Subcutaneous adipose tissue (tissue), 4 donors: ENCODE measurements around the gene CCDC89. TPM values are rescaled to one million over a fixed set of nuclear protein-coding genes. Genes with fewer than 3 reads are reported as not detected.

Source experiments
- CTCF ChIP-seq: fragments of 450-650 bp; IDR thresholded peaks from one replicate; pipeline ENCODE4 v1.5.1; 2016; ENCODE audit warnings: low read depth, mild to moderate bottlenecking, control low read depth, antibody characterized with exemption, moderate library complexity
- total RNA-seq, 4 donors: library from RNA; depleted of rRNA; stranded (reverse); fragments of >200 nt; gene quantifications; one replicate each; pipeline ENCODE4 v1.1.0, GENCODE V29; 2016

The CCDC89 gene
- total RNA-seq, 4 donors from 2014 or later = 0.49 to 2.2 (median 0.88) TPM

GRCh38 chr11:85718991-85719807 is 33.2 kb upstream of the CCDC89 start:
- TF ChIP-seq CTCF = no peak

GRCh38 chr11:85718126-85718943 is 32.3 kb upstream of the CCDC89 start:
- TF ChIP-seq CTCF = no peak

- TF ChIP-seq CTCF = no peak
Measured at GRCh38 chr11:85717429-85717828, 31.4 kb upstream of the CCDC89 start.

DNA sequence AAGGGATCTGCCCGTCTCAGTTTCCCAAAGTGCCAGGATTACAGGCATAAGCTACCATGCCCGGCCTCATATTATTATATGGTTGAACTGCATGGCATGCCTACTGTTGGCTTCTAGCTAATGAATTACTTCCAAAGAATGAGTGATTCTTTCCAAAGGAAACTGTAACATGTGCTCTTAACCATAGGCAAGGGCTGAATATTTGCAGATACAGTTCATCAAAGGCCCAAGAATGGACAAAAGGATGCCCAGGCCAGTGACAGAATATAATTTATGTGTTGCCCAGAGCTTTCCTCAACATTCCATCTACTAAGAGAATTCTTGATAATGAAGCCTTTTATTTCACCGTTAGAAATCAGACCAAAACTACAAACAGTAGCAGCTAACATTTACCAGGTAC is 27.0 kb upstream of the CCDC89 start:
- no peak for TF ChIP-seq CTCF

DNA sequence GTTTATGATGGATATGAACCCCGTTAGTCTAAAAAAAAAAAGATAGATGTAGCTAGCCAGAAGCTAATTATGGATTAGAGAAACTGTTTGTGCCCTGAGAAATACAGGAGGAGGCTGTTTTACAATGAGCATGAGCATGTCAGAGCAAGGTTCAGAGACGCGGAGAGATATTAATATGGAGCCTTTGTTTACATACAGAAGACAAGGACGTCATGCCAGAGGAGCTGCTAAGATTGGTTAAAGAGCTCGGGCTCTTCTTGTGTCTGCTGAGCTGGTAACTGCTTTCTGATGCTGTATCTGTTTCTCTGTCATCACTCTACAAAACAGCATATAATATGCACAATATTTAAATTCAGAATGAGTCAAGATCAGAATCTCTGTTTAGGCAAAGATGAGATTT is 24.9 kb upstream of the CCDC89 start:
- no peak for TF ChIP-seq CTCF

- TF ChIP-seq CTCF = no peak
Measured at GRCh38 chr11:85709941-85710702, 24.1 kb upstream of the CCDC89 start.

DNA sequence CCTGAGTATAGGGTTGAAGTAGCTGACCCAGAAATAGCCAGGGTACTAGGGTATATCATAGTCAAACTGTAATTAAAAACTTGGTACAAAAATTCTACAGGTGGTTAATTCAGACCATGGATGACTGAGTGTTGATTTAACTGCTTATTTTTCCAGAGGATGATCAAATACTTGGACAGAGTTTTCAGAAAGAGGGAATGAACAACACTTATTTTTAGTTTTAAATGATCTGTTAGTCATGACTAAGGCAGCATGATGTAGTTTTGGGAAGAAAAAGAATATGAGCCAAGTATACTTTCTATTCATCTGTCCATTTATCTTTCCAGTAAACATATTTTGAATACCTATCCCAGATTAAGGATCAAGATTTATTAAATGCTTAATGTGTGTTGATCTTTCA is 19.8 kb upstream of the CCDC89 start:
- no peak for TF ChIP-seq CTCF
